Breast epithelium (tissue), 3 donors: ENCODE results near the gene GCNA.

Source experiments
- CTCF ChIP-seq, 3 donors: fragments of 450-650 bp; IDR thresholded peaks; one replicate each; pipeline ENCODE4 v1.5.1; 2016 to 2017; ENCODE audit warnings: antibody characterized with exemption in 3 of 3, mild to moderate bottlenecking in 3 of 3, moderate library complexity in 3 of 3
- POLR2A ChIP-seq: fragments of 450-650 bp; IDR thresholded peaks from one replicate; pipeline ENCODE4 v1.6.1; 2016; ENCODE audit warnings: antibody characterized with exemption, mild to moderate bottlenecking, moderate library complexity

- TF ChIP-seq CTCF (IDR thresholded peaks at IDR 0.05) (no peak), POLR2A (no peak)
These were observed 27.7 kb upstream of the GCNA start for GRCh38 chrX:71550578-71550977.
